DMS 273 (cell line): ENCODE results near the gene FLCN.

Source experiments
- DNase-seq: peaks from one replicate; lab custom pipeline; 2025; ENCODE audit not compliant: unreplicated experiment; lab: John Stamatoyannopoulos, UW

The FLCN gene

DNA sequence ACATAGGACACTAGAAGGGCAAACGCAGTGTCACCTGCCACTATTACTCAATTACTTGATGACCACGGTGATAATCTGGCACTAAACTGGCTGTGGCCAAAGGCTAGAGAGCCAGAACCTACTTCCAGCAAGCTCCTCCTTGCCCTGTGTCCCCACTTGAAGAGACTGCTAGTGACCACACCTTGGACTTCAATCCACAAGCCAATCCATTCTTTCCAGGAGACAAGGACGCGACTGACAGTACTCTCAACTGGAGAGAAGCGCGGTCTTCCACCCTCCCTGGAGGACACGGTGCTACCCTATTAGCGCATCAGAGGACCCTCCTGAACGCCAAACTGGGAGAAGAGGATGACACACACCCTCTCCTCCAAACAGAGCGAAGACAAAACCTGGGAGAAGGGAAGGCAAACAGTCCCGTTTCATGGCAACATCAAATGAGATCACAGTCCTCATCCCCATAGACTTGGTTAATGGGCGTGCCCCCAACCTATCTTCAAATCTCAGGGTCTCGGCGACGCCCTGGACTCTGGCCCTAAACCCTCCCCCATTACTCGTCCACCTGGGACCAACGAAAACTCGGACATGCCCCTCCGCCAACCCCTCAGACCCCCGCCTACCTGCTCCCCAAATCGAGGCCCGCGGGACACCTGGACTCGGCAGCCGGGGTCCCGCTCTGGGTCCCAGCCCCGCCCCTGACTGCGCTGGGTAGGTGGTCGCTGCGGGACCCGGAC, 508 bp downstream of the FLCN start:
- peak; percentile 41 for DNase-seq

DNA sequence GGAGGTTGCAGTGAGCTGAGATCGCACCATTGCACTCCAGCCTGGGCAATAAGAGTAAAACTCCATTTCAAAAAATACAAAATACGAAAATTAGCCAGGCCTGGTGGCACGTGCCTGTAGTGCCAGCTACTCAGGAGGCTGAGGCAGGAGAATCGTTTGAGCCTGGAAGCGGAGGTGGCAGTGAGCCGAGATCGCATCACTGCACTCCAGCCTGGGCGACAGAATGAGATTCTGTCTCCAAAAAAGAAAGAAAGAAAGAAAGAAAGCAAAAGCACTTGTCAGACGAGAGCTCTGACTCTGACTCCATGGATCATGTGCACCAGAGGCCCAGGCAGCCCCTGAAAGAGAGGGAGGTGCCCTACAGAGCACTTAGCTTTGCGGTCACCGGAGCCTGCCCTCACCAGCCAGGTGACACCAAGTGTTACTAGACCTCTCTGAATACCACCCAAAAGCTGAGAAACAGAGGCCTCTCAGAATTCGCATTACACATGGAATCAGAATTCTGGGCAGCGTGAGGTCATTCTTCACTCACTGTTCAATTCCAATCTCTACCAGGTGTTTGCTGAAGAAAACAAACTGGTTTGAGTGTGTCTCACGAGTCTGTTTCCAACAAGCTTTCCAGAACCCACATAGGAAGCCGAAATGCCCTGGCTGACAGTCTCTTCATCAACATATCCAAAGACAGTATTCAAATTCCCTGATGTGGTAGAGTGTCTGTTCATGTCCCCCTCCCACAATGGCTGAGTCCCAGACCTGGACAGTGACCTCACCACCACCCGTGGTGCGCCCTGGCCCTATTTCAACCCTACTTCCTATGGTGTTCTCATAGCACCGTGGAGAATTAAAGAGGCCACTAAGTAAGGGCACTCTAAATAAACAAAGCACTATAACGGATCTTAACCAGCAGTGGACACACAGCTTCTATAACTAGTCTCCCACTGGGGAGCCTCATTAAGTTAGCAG, 1.5 kb downstream of the FLCN start:
- peak; percentile 37 for DNase-seq

DNA sequence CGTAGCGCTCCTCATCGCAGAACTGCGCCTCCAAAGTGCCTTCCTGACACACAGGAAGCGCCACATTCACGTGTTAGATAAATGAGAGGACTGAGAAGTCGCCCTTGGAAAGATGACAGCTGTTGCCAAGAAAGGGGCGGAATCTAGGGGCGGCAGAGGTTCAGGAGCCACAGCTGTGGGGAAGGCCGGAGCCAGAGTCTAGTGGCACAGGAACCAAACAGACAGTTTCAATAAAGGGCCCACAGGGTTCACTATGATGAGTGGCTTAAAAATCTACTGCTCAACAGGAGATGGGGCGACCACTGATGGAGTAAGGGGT, 4.7 kb downstream of the FLCN start:
- DNase-seq, result no peak

DNA sequence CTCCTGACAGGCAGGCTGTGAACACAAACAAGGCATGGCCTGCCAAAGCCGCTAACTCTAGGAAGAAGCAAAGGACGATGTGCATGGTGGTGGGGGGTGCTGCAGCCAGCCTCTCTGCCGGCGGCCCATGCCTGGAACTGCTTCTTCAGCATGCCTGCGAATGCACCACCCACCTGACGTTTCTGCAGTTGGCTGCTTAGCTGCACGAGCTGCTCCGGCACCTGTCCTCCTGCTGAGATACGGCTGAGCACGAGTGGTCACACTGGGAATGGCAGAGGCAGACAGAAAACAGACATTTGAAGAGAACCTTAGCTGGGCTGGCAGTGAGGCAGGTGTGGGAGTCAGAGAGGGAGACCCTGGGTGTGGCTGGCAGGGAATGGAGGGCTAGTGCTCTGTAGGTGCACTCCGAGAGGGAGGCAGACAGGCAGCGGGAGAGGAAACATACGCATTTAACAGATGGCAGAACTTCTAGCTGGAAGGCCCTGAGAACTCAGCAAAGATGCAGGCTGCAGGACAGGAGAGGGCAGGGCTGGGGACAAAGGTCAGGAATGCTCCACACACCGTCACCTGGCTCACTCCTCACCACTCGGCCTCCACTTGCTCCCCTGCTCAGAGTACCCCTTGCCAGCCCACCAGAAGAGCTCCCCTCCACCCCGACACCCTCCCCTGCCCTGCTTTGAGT, 5.2 kb downstream of the FLCN start:
- DNase-seq, result no peak

DNA sequence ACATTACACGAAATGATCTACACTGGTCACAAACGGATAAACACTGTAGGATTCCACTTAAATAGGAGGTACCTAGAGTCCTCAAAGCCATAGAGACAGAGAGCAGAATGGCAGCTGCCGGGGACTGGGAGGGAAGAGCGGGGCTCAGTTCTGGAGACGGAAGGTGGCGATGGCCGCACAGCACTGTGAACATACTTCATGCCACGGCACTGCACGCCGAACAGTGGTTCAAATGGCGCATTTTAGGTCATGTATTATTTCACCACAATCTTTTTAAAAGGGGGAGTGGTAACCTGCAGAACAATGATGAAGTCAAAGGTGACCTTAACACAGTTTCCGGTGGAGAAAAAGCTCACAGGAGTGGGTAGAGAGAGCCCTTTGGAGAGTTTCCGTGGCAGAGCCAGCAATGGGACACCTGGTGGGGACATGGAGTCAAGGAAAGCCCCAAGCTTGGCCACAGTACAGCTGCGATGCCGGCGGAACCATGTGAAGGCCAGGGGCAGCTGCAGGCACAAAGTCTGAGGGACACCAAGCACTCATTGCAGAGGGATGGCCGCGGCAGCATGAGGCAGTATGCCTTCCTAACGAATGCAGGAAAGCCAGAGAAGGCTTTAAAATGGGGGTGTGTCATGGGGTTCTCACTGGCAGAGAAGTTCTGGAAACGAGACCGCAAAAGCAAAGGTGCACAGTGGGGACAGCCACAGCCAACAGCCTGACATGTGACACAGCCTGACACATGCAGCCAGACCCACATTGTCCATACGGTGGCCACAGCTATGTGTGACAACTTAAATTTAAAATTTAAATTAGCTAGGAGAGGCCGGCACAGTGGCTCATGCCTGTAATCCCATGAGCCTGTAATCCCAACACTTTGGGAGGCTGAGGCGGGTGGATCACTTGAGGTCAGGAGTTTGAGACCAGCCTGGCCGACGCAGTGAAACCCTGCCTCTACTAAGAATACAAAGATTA, 7.3 kb downstream of the FLCN start:
- DNase-seq, result no peak

DNA sequence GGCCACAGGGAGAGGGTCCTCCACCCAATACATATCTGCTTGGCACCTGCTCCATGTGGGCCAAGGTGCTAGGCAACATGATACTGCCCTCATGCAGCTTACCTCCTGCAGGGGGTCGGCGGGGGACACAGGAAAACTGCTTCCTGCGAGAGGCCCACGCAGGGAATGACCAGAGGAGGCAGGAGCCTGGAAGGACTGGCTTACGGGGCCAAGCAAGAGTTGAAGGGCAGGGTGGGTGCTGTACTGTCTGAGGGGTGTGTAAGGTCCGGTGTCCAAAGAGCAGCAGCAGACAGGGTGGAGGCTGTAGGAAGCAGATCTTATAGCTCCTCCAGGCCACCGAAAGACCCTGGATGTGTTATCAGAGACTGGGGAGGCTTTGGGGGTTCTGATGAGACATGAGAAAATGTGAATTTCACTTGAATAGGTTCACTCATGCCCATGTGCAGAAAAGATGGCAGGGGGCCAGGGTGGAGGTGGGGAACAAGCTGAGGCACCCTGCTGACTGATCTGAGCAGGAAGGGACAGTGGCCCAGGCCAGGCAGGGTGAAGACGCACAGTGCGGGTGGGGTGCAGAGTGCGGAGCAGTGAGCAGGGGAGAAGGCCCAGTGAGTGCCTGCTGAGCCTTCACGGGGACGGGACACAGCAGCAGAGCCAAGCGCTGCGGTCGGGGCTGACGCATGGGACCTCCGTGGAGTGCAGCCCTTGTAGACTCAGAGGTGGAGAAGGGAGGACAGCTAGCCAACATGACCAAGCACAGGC, 8.3 kb downstream of the FLCN start:
- DNase-seq, result no peak

DNA sequence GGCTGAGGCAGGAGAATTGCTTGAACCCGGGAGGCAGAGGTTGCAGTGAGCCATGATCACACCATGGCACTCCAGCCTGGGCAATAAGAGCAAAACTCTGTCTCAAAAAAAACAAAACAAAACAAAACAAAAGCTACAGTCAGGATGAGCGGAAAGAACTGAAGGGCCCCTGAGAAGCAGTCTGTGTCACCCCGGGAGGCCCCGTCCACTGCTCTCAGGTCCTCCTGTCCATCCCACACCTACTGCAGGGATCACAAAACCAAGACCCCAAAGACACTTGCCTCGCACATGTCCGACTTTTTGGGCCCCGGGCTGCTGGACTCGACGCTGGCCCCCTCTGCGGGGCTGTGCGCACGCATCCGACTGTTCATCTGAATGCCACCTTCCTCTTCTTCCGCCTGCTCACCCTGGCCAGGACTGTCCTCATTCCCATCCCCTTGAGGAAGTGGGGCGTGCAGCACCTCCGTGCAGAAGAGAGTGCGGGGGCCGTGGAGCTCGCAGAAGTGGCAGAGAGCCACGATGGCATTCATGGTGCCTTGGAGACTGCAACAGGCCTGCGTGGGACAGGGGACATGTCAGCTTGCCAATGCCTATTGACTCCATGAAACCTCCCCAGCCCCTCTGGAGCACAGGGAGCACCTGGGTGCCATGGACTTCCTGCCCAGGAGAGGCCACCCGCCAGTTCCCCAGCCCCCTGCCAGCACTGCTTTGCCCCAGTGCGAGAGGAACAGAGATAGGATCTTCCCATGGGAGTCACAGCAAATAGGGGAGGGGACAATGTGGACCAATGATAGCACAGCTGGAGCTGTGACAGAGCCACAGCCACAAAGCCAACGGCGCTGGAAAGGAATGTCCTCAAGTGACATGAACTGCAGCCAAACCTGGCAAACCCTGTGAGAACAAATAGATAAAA, 9.1 kb downstream of the FLCN start:
- no peak for DNase-seq

DNA sequence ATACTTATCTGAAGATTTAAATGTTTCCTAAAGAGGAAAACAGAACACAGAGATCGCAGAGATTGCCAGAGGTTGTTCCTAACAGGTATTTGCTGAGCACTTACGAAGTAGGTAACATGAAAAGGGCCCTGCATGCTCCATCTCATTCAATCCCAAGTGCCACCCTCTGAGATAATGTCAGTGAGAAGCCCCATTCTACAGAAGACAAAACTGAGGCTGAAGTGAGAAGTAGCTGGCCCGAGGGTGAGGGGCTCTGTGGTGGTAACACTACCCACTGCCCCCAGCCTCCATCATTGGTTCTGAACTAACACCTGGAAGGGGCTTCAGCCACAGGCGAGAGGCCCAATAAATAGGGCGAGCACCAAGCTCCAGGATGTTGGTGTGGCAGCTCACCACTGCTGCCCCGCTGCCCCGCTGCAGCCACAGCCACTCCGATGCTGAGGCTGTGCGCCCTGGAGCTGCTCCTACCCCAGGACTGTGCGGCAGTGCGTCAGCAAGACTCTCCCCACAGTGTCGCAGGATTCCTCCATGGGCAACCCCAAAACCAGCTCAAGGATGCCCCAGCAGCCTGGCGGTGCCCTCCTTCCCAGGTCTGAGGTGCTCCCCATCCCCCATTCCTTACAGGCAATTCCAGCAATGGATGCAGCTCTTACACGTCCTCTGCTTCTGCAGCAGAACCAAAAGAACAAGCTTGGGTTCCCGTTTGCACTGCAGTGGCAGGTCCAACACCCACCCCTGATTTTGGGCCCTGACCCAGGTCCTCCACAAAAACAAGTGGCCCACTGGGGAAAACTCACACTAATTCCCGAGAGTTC, 10.3 kb downstream of the FLCN start:
- DNase-seq, result no peak

DNA sequence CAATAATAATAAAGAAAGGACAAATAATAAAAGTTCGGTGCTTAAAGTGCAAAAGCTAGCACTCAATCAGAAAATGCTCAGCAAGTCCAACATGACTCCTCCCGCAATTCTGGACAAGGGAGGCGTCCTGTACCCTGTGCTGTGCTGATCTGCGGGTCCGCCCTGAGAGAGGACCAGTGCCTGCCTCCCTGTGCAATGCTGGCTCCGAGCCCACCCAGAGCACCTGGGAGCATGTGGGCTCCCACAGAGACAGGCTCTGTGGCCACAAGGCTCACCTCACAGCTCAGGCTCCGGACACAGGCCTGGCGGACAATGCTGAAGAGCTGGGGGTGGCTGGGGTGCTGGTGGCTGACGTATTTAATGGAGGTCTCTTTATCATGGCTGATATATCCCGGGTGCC, 11.1 kb downstream of the FLCN start:
- no peak for DNase-seq

DNA sequence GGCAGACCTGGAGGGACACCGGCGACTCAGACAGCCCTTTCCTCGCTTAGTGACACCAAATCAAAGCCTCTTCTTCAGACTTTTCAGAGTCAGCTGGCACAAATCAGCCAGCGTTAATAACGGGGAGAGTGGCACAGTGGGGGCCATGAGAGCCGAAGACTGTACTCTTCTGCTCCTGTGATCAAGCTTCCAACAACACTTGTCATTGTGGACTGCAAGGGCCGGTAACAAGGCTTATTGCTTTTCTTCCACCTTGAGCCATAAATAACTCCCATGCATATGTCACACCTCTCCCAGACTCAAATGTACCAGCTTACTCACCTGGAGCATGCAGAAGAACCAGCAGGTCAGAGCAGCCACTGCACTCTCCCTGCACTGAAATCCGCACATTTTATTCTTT, 12.8 kb downstream of the FLCN start:
- no peak for DNase-seq

DNA sequence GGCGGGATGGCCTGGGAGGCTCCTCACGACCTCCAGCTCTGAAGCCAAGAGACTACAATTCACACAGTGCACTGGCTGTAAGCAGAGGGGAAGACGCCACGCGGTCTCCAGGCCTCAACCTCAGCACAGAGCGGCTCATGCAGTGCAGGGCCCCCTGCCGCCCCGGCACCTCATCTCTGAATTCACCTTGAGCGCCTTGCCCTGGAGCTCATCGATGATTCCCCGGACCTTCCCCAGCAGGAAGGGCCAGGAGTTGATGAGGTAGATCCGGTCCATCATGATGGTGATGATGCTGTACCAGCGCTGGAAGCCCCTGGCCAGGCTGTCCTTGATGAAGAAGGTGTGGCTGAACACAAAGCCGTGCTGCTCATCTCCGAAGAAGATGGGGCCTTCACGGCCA, 13.2 kb downstream of the FLCN start:
- DNase-seq, result no peak

DNA sequence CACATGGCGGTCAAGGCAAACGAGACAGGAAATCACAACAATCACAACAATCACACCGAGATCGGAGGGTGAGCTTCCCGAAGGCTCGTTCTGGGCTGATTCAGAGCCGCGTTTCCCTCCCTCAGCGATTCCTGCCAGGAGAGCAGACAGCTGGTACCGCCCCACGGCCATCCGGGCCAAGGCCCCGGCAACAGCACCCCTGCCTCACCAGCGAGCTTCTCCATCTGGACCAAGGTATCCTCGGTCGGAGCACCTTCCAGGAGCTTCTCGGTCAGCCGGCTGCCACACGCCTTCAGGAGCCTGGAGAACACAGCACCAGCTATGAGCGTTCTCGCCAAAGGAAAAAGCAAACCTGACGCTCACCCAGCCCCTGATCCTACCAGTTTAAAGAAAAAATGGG, 15.6 kb downstream of the FLCN start:
- no peak for DNase-seq

DNA sequence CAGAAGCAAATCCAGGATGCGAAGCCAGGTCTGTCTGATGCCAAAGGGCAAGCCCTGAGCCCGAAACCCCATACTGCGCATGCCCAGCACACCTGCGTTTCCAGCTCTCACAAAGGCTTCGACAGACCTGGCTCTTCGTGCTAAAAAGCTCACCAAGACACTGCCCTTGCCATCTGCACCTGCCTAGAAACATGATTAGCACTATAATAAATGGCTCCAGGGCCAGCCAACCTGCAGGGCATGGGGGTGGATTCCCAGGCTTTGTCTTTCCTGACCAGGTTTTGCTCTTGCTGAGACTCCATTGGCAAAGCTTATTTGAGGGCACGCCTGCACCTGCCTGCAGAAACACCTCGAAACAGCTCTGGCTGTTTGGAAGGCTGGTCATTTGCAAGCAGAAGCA, 16.4 kb downstream of the FLCN start:
- no peak for DNase-seq

DNA sequence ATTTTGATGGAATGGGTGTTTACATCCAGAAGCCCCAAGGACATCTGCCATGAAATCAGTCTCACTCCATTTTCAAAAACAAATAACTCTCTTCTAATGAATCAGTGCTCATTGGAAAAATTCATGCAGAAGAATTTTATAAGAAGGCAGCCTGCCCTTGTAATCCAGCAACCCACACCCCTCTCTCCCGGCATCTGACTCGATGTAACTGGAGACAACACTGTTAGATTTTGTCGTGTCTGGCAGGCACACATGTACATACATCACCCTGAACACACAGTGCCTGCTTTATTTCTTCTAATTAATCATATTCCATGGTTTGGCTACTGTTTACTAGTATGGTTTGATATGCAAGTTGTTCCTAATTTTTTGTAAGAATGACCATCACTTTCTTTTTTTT, 19.0 kb downstream of the FLCN start:
- no peak for DNase-seq

DNA sequence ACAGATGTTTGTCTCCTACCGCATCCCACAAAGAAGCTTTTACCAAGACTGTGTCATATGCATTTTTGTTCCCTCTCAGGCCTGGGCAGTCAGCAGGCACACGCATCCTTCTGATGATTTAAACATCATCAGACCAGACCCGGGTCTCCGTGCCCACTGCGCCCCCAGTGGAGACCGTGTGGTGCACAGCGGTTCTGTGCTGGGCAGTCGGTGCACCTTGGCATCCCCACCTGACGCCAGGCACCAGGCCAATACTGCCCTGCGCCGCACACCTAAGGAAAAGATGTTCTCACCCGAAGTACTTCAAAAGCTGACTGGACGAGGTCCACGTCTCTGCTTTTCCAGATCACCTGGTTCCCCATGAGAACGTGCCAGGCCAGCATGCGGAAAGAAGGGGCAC, 20.2 kb downstream of the FLCN start:
- DNase-seq, result no peak

DNA sequence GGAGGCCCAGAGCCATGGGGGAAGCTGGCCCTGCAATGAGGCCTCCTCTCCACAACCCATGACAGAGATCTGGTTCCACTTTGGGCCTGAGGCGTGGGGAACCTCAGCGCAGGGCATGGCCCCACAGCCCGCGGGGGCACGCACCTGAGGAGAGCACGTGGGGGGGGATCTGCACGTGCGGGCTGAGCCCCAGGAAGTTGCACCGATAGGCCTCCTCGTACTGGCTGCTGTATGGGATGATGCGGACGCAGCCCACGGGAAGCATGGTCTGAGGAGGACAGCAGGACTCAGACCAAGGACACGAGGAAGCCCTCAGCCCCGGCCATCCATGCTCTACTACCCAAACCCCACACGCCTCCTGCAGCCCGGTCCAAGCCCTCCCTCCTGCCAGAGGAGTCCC, 20.7 kb downstream of the FLCN start:
- no peak for DNase-seq

DNA sequence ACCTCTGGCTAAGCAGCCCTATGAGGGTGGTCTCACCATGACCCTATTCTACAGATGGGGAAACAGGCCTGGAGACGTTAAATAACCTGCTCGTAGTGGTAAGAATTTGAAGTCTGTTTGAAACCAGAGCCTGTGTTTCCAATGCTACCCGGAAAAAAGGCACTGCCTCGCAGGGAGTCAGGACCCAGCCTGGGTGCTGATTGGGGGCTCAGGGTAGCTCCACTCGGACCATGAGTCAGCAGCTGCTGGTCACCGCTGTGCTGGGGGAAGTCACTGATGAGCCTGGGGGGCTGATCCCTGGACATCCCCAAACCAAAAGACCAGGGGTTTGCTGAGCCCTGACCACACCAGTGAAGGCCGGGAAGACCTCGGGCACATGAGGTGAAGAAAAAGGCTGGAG, 21.4 kb downstream of the FLCN start:
- no peak for DNase-seq
